GM18508 (cell line): Measurements from ENCODE around the gene EHBP1L1.

Experiments
- ATAC-seq: cut with Tn5 transposase; IDR thresholded peaks from one replicate; pipeline ENCODE4 v1.9.1; 2021; ENCODE audit warnings: moderate number of reproducible peaks; ENCODE audit not compliant: insufficient read depth, unreplicated experiment

The EHBP1L1 gene

GRCh38 chr11:65591939-65592857, 16.3 kb downstream of the EHBP1L1 start:
- no peak for ATAC-seq

GRCh38 chr11:65592858-65593517, 17.1 kb downstream of the EHBP1L1 start:
- ATAC-seq, result no peak

- ATAC-seq, result no peak
Measured at GRCh38 chr11:65593518-65594414, 17.9 kb downstream of the EHBP1L1 start.

GRCh38 chr11:65595131-65595530, 19.3 kb downstream of the EHBP1L1 start:
- ATAC-seq, result no peak

GRCh38 chr11:65595543-65596281, 19.9 kb downstream of the EHBP1L1 start, which contains the start of gene KCNK7:
TSS of gene KCNK7 (minus strand) at chr11:65595800. CDS start at chr11:65595772, 28 bp downstream.
- no peak for ATAC-seq

GRCh38 chr11:65596520-65596919, 20.7 kb downstream of the EHBP1L1 start:
- ATAC-seq, result no peak

GRCh38 chr11:65598258-65598699, 22.4 kb downstream of the EHBP1L1 start:
- no peak for ATAC-seq

- ATAC-seq, result no peak
Measured at GRCh38 chr11:65599216-65599954, 23.5 kb downstream of the EHBP1L1 start.

GRCh38 chr11:65599955-65600246, 24.0 kb downstream of the EHBP1L1 start:
- ATAC-seq, result no peak

GRCh38 chr11:65604258-65604657, 28.4 kb downstream of the EHBP1L1 start:
- no peak for ATAC-seq

GRCh38 chr11:65606876-65607613, 31.2 kb downstream of the EHBP1L1 start:
- no peak for ATAC-seq

- no peak for ATAC-seq
Measured at GRCh38 chr11:65607614-65608426, 32.0 kb downstream of the EHBP1L1 start.

GRCh38 chr11:65609229-65609628, 33.4 kb downstream of the EHBP1L1 start:
- no peak for ATAC-seq

- ATAC-seq, result no peak
Measured at GRCh38 chr11:65609665-65610064, 33.8 kb downstream of the EHBP1L1 start.

- no peak for ATAC-seq
Measured at GRCh38 chr11:65610404-65610803, 34.6 kb downstream of the EHBP1L1 start.

- no peak for ATAC-seq
Measured at GRCh38 chr11:65611028-65611757, 35.3 kb downstream of the EHBP1L1 start.
